Stimulated activated memory B cell treated with anti-CD40 and anti-IgM and Interleukin-4, amounts not matched to agents 10 μg/mL and 1 μg/mL and 100 μg/mL, for 72 hours (primary cell): ENCODE results near the gene TNFSF12.

Experiments used
- ATAC-seq: fragments of 150-1000 bp; cut with Tn5 transposase; 2 replicates; pipeline ENCODE4 v1.10.0; 2021
- H3K27ac Mint-ChIP-seq: one replicate; pipeline ENCODE4 v1.8.0; 2022; ENCODE audit warnings: mild to moderate bottlenecking, mixed read lengths
- H3K27me3 Mint-ChIP-seq: one replicate; pipeline ENCODE4 v1.8.0; 2022; ENCODE audit warnings: mixed read lengths
- H3K36me3 Mint-ChIP-seq: one replicate; pipeline ENCODE4 v1.8.0; 2022; ENCODE audit warnings: mixed read lengths
- H3K4me1 Mint-ChIP-seq: one replicate; pipeline ENCODE4 v1.8.0; 2022; ENCODE audit warnings: mixed read lengths
- H3K4me3 Mint-ChIP-seq: one replicate; pipeline ENCODE4 v1.8.0; 2022; ENCODE audit warnings: mild to moderate bottlenecking, moderate library complexity, mixed read lengths
- H3K9me3 Mint-ChIP-seq: one replicate; pipeline ENCODE4 v1.8.0; 2022; ENCODE audit warnings: mixed read lengths

TNFSF12 gene

GRCh38 chr17:7572588-7573323, 23.9 kb downstream of the TNFSF12 start:
- peaks cover 55% of the 10 kb centered on the region for H3K4me1 Mint-ChIP-seq
- H3K4me3 Mint-ChIP-seq: peak overlapping the region; percentile 93
- peak; percentile 97 for ATAC-seq
- peaks cover 75% of the 10 kb centered on the region for H3K36me3 Mint-ChIP-seq
- H3K27ac Mint-ChIP-seq: peak overlapping the region; percentile 99
- H3K27me3 Mint-ChIP-seq: no peaks in the 10 kb centered on the region
- no peaks in the 10 kb centered on the region for H3K9me3 Mint-ChIP-seq

DNA sequence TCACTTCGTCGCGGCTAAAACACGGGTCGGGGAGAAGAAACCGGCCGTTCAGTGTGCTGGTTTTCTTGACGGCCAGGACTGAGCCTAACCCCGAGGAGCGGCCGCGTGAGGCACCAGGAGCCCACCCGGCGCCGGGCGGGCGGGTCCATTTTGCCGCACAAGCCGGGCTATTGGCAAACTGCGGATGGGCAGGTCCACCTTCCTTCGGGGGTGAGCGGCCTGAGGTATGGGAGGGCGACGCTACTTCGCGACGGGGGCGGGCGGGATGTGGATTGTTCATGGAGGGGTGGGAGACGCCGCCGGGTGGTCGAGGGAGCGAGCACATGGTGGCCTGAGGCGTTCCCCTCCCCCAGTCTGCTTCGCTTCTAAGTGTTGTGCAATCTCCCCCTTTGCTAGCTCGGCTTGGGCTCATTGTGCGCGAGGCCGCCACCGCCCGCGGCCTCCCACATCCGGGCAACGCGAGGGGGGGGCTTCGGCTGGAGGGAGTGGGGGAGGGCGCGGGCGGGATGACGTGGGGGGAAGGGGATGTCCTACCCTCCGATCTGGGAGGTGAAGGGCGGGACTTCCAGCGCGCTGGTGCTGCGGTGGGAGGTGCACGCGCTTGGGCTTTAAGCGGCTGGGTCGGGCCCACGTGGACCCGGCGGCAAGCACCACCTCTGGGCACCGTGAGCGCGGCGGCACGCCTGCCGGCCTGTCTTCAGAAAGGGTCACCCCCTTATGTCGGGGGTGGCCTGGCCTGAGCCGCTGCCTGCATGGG, 24.6 kb downstream of the TNFSF12 start:
- ATAC-seq: peak; percentile 65
- Mint-ChIP-seq H3K27ac (peak overlapping the region; percentile 99), H3K4me3 (peak overlapping the region; percentile 93), H3K4me1 (peaks cover 62% of the 10 kb centered on the region), H3K9me3 (no peaks in the 10 kb centered on the region), H3K27me3 (no peaks in the 10 kb centered on the region), H3K36me3 (peaks cover 80% of the 10 kb centered on the region)

DNA sequence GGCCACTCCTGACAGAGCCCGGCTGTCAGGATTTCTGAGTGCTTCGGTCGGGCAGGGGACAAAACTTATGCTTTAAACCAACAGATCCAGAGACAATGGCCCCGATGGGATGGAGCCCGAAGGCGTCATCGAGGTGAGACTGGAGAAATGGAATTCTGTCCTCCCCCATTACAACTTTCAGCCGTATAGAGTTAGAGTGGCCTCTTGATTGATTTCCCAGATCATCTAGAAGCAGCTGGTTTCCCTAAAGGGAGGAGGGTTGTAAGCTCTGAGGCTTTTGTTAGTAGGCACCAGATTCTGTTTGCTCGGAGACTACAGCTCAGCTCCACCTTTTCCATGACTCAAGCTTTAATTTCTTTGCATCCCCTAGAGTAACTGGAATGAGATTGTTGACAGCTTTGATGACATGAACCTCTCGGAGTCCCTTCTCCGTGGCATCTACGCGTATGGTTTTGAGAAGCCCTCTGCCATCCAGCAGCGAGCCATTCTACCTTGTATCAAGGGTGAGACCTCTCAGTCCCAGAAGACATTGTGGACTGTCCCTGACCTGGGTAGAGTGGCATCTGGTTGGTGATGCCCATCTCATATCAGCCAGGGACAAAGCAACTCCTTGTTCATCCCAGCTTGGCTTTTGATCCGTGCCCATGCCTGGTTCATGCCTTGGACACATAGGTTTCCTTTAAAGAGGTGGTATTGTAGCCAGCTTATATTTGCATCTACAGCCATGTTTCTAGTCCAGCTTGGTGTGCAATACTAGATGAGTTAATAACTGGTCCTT, 25.5 kb downstream of the TNFSF12 start:
- Mint-ChIP-seq H3K27ac (peak overlapping the region; percentile 99), H3K4me1 (peaks cover 70% of the 10 kb centered on the region), H3K27me3 (no peaks in the 10 kb centered on the region), H3K36me3 (peaks cover 81% of the 10 kb centered on the region), H3K4me3 (peak overlapping the region; percentile 93), H3K9me3 (no peaks in the 10 kb centered on the region)
- ATAC-seq: no peak

GRCh38 chr17:7575481-7575883, 26.6 kb downstream of the TNFSF12 start:
- H3K27me3 Mint-ChIP-seq: no peaks in the 10 kb centered on the region
- ATAC-seq: no peak
- no peak overlapping the region for H3K27ac Mint-ChIP-seq
- peaks cover 72% of the 10 kb centered on the region for H3K36me3 Mint-ChIP-seq
- H3K4me3 Mint-ChIP-seq: peak overlapping the region; percentile 93
- H3K9me3 Mint-ChIP-seq: no peaks in the 10 kb centered on the region
- peaks cover 78% of the 10 kb centered on the region for H3K4me1 Mint-ChIP-seq

- Mint-ChIP-seq H3K36me3 (peaks cover 72% of the 10 kb centered on the region), H3K4me3 (no peak overlapping the region), H3K9me3 (no peaks in the 10 kb centered on the region), H3K4me1 (peaks cover 78% of the 10 kb centered on the region), H3K27me3 (no peaks in the 10 kb centered on the region), H3K27ac (no peak overlapping the region)
- no peak for ATAC-seq
Observed at GRCh38 chr17:7575959-7576358, 27.1 kb downstream of the TNFSF12 start.

GRCh38 chr17:7576432-7576937, 27.6 kb downstream of the TNFSF12 start:
- H3K36me3 Mint-ChIP-seq: peaks cover 72% of the 10 kb centered on the region
- no peak for ATAC-seq
- peak overlapping the region; percentile 41 for H3K27ac Mint-ChIP-seq
- no peak overlapping the region for H3K4me3 Mint-ChIP-seq
- H3K27me3 Mint-ChIP-seq: no peaks in the 10 kb centered on the region
- peaks cover 78% of the 10 kb centered on the region for H3K4me1 Mint-ChIP-seq
- H3K9me3 Mint-ChIP-seq: no peaks in the 10 kb centered on the region

GRCh38 chr17:7577327-7578199, 28.7 kb downstream of the TNFSF12 start:
- Mint-ChIP-seq H3K4me1 (peaks cover 81% of the 10 kb centered on the region), H3K4me3 (no peak overlapping the region), H3K9me3 (no peaks in the 10 kb centered on the region), H3K36me3 (peaks cover 69% of the 10 kb centered on the region), H3K27ac (peak overlapping the region; percentile 41), H3K27me3 (no peaks in the 10 kb centered on the region)
- ATAC-seq: no peak

DNA sequence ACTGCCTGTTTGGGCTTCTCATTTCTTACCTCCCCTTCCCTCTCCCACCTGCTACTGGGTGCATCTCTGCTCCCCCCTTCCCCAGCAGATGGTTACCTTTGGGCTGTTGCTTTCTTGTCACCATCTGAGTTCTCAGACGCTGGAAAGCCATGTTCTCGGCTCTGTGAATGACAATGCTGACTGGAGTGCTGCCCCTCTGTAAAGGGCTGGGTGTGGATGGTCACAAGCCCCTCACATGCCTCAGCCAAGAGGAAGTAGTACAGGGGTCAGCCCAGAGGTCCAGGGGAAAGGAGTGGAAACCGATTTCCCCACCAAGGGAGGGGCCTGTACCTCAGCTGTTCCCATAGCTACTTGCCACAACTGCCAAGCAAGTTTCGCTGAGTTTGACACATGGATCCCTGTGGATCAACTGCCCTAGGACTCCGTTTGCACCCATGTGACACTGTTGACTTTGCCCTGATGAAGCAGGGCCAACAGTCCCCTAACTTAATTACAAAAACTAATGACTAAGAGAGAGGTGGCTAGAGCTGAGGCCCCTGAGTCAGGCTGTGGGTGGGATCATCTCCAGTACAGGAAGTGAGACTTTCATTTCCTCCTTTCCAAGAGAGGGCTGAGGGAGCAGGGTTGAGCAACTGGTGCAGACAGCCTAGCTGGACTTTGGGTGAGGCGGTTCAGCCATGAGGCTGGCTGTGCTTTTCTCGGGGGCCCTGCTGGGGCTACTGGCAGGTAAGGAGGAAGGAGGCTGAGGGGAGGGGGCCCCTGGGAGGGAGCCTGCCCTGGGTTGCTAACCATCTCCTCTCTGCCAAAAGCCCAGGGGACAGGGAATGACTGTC, 30.4 kb downstream of the TNFSF12 start, which contains the start of gene CD68:
Gene CD68, plus strand, starts transcription at position 638 of the 833 bp plus-strand sequence. Its CDS starts 40 bp downstream, at position 678.
- peak; percentile 87 for ATAC-seq
- H3K36me3 Mint-ChIP-seq: peaks cover 59% of the 10 kb centered on the region
- H3K4me1 Mint-ChIP-seq: peaks cover 78% of the 10 kb centered on the region
- H3K4me3 Mint-ChIP-seq: peak within 1 kb of the TSS; percentile 57
- H3K27me3 Mint-ChIP-seq: no peaks in the 10 kb centered on the region
- no peaks in the 10 kb centered on the region for H3K9me3 Mint-ChIP-seq
- H3K27ac Mint-ChIP-seq: peak within 1 kb of the TSS; percentile 96

DNA sequence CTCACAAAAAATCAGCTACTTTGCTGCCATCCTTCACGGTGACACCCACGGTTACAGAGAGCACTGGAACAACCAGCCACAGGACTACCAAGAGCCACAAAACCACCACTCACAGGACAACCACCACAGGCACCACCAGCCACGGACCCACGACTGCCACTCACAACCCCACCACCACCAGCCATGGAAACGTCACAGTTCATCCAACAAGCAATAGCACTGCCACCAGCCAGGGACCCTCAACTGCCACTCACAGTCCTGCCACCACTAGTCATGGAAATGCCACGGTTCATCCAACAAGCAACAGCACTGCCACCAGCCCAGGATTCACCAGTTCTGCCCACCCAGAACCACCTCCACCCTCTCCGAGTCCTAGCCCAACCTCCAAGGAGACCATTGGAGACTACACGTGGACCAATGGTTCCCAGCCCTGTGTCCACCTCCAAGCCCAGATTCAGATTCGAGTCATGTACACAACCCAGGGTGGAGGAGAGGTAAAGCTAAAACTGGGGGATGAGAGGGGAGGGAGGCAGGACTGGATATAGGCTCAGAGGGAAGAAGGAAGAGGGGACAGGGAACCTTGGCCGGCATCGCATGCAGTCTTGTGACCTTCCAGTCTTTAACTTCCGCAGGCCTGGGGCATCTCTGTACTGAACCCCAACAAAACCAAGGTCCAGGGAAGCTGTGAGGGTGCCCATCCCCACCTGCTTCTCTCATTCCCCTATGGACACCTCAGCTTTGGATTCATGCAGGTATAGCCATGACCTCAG, 31.2 kb downstream of the TNFSF12 start:
- H3K4me1 Mint-ChIP-seq: peaks cover 78% of the 10 kb centered on the region
- peak; percentile 0 for ATAC-seq
- H3K9me3 Mint-ChIP-seq: no peaks in the 10 kb centered on the region
- H3K4me3 Mint-ChIP-seq: peak overlapping the region; percentile 57
- peaks cover 58% of the 10 kb centered on the region for H3K36me3 Mint-ChIP-seq
- peak overlapping the region; percentile 96 for H3K27ac Mint-ChIP-seq
- H3K27me3 Mint-ChIP-seq: no peaks in the 10 kb centered on the region

- H3K9me3 Mint-ChIP-seq: no peaks in the 10 kb centered on the region
- H3K36me3 Mint-ChIP-seq: peaks cover 60% of the 10 kb centered on the region
- no peaks in the 10 kb centered on the region for H3K27me3 Mint-ChIP-seq
- H3K4me1 Mint-ChIP-seq: peaks cover 82% of the 10 kb centered on the region
- H3K27ac Mint-ChIP-seq: peak overlapping the region; percentile 96
- ATAC-seq: no peak
- H3K4me3 Mint-ChIP-seq: peak overlapping the region; percentile 14
Observed at GRCh38 chr17:7580604-7581575, 32.0 kb downstream of the TNFSF12 start.

DNA sequence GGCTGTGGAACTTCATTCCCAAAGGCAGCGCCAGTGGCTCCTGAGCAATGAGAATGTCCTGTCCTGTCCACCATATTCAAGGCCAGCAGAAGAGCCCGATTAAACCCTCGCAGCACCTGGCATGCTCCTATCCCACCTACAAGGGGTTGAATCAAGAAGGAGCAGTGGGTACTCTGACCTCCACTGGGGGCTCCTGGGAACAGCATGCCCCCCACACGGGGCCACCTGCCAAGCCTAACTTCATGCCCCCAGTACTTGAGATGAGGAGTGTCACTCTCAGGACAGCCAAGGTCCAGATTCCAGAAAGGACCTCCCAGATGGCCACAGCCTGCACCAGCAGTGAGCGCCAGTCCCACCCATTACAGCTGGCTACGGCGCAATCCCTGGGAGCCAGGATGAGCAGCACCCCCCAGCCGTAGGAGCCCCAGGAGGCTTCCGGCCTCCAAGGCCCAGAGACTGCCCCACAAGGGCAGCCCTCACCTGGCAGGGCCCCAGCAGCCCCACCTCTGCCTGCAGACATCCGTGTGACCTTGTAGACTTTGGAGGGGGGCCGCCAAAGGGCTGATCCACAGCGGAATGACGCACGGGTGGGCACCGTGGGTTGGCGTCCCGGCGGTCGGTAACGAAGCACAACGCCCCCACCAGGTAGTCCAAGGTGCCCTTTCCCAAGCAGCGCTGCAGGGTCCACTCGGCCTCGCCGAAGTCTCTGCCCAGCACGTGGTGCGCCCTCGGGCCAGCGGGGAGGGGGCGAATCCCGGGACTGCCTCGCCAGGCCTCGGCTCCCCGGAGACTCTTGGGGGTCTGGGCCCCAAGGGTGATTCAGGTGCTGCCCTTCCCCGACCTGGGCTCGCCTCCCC, 33.8 kb downstream of the TNFSF12 start:
- Mint-ChIP-seq H3K4me3 (peak overlapping the region; percentile 92), H3K36me3 (peaks cover 53% of the 10 kb centered on the region), H3K27ac (peak overlapping the region; percentile 96), H3K27me3 (no peaks in the 10 kb centered on the region), H3K9me3 (no peaks in the 10 kb centered on the region), H3K4me1 (peaks cover 68% of the 10 kb centered on the region)
- peak; percentile 1 for ATAC-seq
